ENCODE results near the gene ACSS1. TPM values are rescaled to one million over a fixed set of nuclear protein-coding genes. Genes with fewer than 3 reads are reported as not detected.

The ACSS1 gene
- total and polyA plus RNA-seq, 12 donors = 7.2 to 97.3 (median 16.9) TPM

DNA sequence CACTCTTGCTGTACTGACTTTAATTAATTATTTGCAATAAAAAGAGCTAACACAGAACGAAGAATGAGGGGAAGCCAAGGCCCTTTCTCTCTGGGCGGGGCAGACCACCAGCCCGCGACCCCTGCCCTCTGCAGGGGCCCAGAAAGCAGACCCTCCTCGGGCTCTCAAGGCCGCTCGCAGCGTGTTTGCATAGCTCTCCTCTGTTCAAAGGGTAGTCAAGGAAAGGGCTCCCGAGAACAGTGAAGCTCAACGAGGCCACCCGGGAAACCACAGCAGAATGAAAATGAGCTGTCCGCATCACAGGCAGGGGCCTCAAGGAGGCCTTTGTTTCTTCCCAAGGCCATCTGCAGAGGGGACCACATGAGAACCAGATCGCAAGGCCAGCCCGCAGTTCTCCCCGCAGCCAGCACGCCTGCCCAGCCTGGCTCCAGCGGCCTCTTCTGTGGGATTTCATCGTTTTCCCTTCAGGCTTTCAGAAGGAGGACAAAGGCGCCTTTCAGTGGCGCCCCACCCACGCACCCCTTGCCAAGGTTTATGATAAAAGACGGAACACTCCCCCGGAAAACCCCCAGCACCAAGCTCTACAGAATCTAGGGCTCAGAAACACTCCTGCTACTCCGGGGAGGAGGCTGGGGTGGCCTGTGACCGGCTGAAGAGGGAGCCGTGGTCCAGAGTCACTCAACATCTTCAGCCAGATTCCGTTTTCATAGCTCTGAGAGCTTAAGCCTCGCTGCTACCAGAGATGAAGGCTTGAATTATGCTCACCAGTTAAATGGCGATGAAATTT, 25.3 kb downstream of the ACSS1 start:
- Histone ChIP-seq H3K4me3 (no peak overlapping the region), H3K27me3 (no peaks in the 10 kb centered on the region), H3K9me3 (replicated peaks in 1 of 3) (no peaks in the 10 kb centered on the region), H3K27ac (no peak overlapping the region), H3K4me1 (replicated peaks in 1 of 2) (peaks cover 9 to 35% of the 10 kb centered on the region in 2 donors), H3K36me3 (replicated peaks in 1 of 2) (no peaks in the 10 kb centered on the region)
- DNase-seq = no peak
- intact Hi-C loops (cut with DNase I) = no loop called here
- WGBS, 4 donors = 68 to 83% (median 75%) methylated on average over 26 to 29 of the region's 29 CpGs
- TF ChIP-seq POLR2A (IDR thresholded peaks at IDR 0.05) = no peak
- TF ChIP-seq, protein P1, sequence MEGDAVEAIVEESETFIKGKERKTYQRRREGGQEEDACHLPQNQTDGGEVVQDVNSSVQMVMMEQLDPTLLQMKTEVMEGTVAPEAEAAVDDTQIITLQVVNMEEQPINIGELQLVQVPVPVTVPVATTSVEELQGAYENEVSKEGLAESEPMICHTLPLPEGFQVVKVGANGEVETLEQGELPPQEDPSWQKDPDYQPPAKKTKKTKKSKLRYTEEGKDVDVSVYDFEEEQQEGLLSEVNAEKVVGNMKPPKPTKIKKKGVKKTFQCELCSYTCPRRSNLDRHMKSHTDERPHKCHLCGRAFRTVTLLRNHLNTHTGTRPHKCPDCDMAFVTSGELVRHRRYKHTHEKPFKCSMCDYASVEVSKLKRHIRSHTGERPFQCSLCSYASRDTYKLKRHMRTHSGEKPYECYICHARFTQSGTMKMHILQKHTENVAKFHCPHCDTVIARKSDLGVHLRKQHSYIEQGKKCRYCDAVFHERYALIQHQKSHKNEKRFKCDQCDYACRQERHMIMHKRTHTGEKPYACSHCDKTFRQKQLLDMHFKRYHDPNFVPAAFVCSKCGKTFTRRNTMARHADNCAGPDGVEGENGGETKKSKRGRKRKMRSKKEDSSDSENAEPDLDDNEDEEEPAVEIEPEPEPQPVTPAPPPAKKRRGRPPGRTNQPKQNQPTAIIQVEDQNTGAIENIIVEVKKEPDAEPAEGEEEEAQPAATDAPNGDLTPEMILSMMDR (IDR thresholded peaks at IDR 0.05) = no peak

DNA sequence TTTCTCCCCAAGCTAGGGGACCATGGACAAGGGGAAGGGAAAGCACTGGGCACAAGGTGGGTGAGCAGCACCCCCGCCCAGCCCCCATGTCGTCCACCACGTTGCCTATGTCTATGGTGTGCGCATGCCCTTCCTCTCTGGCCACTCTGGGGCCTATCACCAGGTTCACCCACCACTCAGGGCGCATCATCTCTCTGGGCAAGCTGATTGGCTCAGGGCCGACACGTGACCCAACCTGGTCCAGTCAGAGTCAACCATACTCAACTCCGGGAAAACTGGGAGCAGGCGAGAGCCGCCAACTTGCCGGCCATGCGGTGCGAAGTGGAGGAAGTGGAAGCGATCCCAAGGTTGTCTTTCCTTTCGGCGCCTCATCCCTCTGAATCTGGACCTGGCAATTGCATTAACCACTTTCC, 25.9 kb downstream of the ACSS1 start:
- Histone ChIP-seq H3K36me3 (replicated peaks in 1 of 2) (no peaks in the 10 kb centered on the region), H3K9me3 (replicated peaks in 1 of 3) (no peaks in the 10 kb centered on the region), H3K27me3 (no peaks in the 10 kb centered on the region), H3K4me1 (replicated peaks in 1 of 2) (peaks cover 8 to 29% of the 10 kb centered on the region in 2 donors), H3K4me3 (no peak overlapping the region), H3K27ac (no peak overlapping the region)
- no peak for DNase-seq
- TF ChIP-seq, protein P1 (IDR thresholded peaks at IDR 0.05) = no peak
- no peak for TF ChIP-seq POLR2A (IDR thresholded peaks at IDR 0.05)
- intact Hi-C loops (cut with DNase I) = no loop called here
- WGBS, 4 donors = 84 to 91% (median 87%) methylated on average over 11 to 16 of the region's 16 CpGs

DNA sequence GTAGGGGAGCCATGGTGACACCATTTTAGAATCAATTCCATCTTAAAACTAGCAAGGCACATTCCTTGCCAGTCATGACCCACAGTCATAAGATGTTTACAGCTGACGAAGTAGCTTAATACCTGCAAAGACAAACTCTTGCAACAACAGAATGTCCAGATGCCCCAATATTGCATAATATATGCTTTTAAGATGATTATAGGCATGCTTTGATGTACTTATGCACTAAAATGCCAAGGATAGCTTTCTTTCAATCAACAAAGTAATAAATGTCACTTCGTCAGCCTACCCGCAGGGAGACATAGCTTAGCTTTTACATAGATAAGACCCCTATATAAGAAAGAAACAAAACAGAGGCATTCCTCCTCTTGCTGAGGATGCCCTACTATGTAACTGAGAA, 26.7 kb downstream of the ACSS1 start:
- TF ChIP-seq POLR2A (IDR thresholded peaks at IDR 0.05) = no peak
- TF ChIP-seq, protein P1 (IDR thresholded peaks at IDR 0.05) = no peak
- no peak for DNase-seq
- no peak overlapping the region for H3K27ac ChIP-seq

GRCh38 chr20:25030649-25031207, 27.2 kb downstream of the ACSS1 start:
- peaks cover 0 to 16% of the 10 kb centered on the region in 2 donors for H3K4me1 ChIP-seq (replicated peaks in 1 of 2)
- no peaks in the 10 kb centered on the region for H3K9me3 ChIP-seq (replicated peaks in 1 of 3)
- no peak overlapping the region for H3K27ac ChIP-seq
- H3K27me3 ChIP-seq = no peaks in the 10 kb centered on the region
- 95 to 98% (median 96%) methylated on average over 7 to 8 of the region's 8 CpGs for WGBS, 4 donors
- no peak for DNase-seq
- intact Hi-C loops (cut with DNase I) = no loop called here
- TF ChIP-seq, protein P1 (IDR thresholded peaks at IDR 0.05) = no peak
- H3K36me3 ChIP-seq (replicated peaks in 1 of 2) = no peaks in the 10 kb centered on the region
- H3K4me3 ChIP-seq = no peak overlapping the region

More for the DNA sequence above, 26.7 kb downstream of the ACSS1 start:
- H3K27me3 ChIP-seq = no peaks in the 10 kb centered on the region
- intact Hi-C loops (cut with DNase I) = no loop called here
- no peaks in the 10 kb centered on the region for H3K9me3 ChIP-seq (replicated peaks in 1 of 3)
- H3K36me3 ChIP-seq (replicated peaks in 1 of 2) = no peaks in the 10 kb centered on the region
- H3K4me1 ChIP-seq (replicated peaks in 1 of 2) = peaks cover 1 to 21% of the 10 kb centered on the region in 2 donors
- WGBS, 4 donors = 74 to 95% (median 90%) methylated on average over 3 of the region's 3 CpGs
- no peak overlapping the region for H3K4me3 ChIP-seq
